Activated B cell treated with CpG ODN at 0.5 μM for 24 hours (primary cell): ENCODE results near the gene HNRNPA2B1. TPM values are rescaled to one million over a fixed set of nuclear protein-coding genes. Genes with fewer than 3 reads are reported as not detected.

Source experiments
- ATAC-seq: fragments of 200-7000 bp; cut with Tn5 transposase; one replicate; pipeline ENCODE4 v1.10.0; 2021; ENCODE audit warnings: low read depth, mild to moderate bottlenecking, moderate library complexity
- CTCF ChIA-PET: fragments of 350-600 bp; sonication (Branson Sonifier 250); formaldehyde crosslinking; loops from one replicate; lab custom pipeline; 2021; ENCODE audit warnings: antibody characterized with exemption; lab: Charles Lee
- POLR2A ChIA-PET: fragments of 350-600 bp; sonication (Branson Sonifier 250); formaldehyde crosslinking; loops from one replicate; lab custom pipeline; 2021; ENCODE audit warnings: antibody characterized with exemption; lab: Charles Lee
- DNase-seq: peaks from one replicate; pipeline ENCODE4 v3.0.0; 2022
- H3K27ac Mint-ChIP-seq: one replicate; pipeline ENCODE4 v1.8.0; 2020; ENCODE audit warnings: mixed read lengths
- H3K27me3 Mint-ChIP-seq: one replicate; pipeline ENCODE4 v1.8.0; 2021; ENCODE audit warnings: mixed read lengths
- H3K36me3 Mint-ChIP-seq: one replicate; pipeline ENCODE4 v1.8.0; 2021; ENCODE audit warnings: low read depth, mixed read lengths
- H3K4me1 Mint-ChIP-seq: one replicate; pipeline ENCODE4 v1.8.0; 2021; ENCODE audit warnings: mixed read lengths
- H3K4me3 Mint-ChIP-seq: one replicate; pipeline ENCODE4 v1.8.0; 2020; ENCODE audit warnings: mild to moderate bottlenecking, mixed read lengths
- H3K9me3 Mint-ChIP-seq: one replicate; pipeline ENCODE4 v1.8.0; 2020; ENCODE audit warnings: mixed read lengths
- intact Hi-C: fragments of 100-400 bp; cut with micrococcal nuclease; formaldehyde crosslinking; loops from one replicate; pipeline ENCODE4 v1.15.1; 2024
- total RNA-seq: library from RNA; stranded (reverse); gene quantifications from 2 replicates; pipeline ENCODE4 v1.2.3, GENCODE V29; 2022
- TF ChIP-seq, protein P1 (sequence below): fragments of 200-600 bp; IDR thresholded peaks from one replicate; pipeline ENCODE4 v1.8.0; 2022; ENCODE audit warnings: antibody characterized with exemption, mild to moderate bottlenecking

The HNRNPA2B1 gene
- total RNA-seq, 1 donor from 2014 or later: 634 TPM

DNA sequence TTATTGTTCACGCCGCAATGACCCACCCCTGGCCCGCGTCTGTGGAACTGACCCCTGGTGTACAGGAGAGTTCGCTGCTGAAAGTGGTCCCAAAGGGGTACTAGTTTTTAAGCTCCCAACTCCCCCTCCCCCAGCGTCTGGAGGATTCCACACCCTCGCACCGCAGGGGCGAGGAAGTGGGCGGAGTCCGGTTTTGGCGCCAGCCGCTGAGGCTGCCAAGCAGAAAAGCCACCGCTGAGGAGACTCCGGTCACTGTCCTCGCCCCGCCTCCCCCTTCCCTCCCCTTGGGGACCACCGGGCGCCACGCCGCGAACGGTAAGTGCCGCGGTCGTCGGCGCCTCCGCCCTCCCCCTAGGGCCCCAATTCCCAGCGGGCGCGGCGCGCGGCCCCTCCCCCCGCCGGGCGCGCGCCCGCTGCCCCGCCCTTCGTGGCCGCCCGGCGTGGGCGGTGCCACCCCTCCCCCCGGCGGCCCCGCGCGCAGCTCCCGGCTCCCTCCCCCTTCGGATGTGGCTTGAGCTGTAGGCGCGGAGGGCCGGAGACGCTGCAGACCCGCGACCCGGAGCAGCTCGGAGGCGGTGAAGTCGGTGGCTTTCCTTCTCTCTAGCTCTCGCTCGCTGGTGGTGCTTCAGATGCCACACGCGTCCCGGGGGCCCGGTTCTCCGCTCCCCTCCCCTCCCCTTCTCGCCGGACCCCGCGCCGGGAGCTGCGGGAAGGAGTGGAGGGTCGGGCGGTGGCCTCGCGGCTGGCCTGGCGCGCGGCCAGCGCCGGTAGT is 887 bp upstream of the HNRNPA2B1 start, which contains the start of gene CBX3:
TSS of gene CBX3 (plus strand) at position 499 of the 772 bp plus-strand sequence. CDS start 1,254 bp downstream, outside the sequence.
- Mint-ChIP-seq H3K4me1 (peaks cover 51% of the 10 kb centered on the region), H3K27me3 (no peaks in the 10 kb centered on the region)
- POLR2A ChIA-PET: interaction anchor here (0.6 to 6.5 kb wide), 27 partner anchors 9 to 307 kb away, joined by 3 to 110 read pairs (median 11); partner anchors contain the start of genes NFE2L3 and SNX10

DNA sequence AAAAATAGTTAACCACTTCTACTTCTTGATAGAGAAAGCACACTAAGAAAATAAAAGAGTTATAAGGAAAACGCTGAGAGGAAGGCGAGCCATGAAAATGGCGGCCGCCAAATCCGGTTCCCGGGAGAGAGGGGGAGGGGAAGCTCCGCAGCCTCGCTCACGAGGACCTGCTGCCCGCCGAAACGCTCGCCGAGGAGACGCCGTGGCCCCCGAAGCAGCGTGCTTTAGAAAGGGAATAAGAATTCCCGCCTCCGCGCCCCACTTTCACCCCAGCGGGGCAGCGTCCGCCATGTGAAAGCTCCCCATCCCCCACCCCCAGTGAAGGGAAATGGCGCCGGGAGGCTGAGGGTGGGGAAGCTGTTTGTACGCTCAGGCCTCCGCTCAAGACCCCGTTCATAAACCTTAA is 505 bp downstream of the HNRNPA2B1 start:
- H3K9me3 Mint-ChIP-seq: no peaks in the 10 kb centered on the region
- POLR2A ChIA-PET: interaction anchor here (0.6 to 6.5 kb wide), 39 partner anchors 8 to 1966 kb away, joined by 3 to 110 read pairs (median 6); partner anchors contain the start of genes CYCS, NFE2L3 and SNX10
- TF ChIP-seq, protein P1, sequence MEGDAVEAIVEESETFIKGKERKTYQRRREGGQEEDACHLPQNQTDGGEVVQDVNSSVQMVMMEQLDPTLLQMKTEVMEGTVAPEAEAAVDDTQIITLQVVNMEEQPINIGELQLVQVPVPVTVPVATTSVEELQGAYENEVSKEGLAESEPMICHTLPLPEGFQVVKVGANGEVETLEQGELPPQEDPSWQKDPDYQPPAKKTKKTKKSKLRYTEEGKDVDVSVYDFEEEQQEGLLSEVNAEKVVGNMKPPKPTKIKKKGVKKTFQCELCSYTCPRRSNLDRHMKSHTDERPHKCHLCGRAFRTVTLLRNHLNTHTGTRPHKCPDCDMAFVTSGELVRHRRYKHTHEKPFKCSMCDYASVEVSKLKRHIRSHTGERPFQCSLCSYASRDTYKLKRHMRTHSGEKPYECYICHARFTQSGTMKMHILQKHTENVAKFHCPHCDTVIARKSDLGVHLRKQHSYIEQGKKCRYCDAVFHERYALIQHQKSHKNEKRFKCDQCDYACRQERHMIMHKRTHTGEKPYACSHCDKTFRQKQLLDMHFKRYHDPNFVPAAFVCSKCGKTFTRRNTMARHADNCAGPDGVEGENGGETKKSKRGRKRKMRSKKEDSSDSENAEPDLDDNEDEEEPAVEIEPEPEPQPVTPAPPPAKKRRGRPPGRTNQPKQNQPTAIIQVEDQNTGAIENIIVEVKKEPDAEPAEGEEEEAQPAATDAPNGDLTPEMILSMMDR: no peak
- ATAC-seq (peak; percentile 12), DNase-seq (peak; percentile 72)
- peaks cover 68% of the 10 kb centered on the region for H3K36me3 Mint-ChIP-seq
- peaks cover 55% of the 10 kb centered on the region for H3K4me1 Mint-ChIP-seq
- intact Hi-C loops: loop anchor here (1.0 to 5.0 kb wide), 9 partner anchors 44 to 1953 kb away; partner anchors contain the start of genes NFE2L3 and SKAP2
- peak overlapping the region; percentile 99 for H3K4me3 Mint-ChIP-seq
- peak overlapping the region; percentile 100 for H3K27ac Mint-ChIP-seq
- H3K27me3 Mint-ChIP-seq: no peaks in the 10 kb centered on the region
- CTCF ChIA-PET: interaction anchor here (0.8 to 6.3 kb wide), 8 partner anchors 13 to 305 kb away, joined by 3 to 123 read pairs (median 9); no protein-coding TSS in a partner anchor

More for the DNA sequence above, 887 bp upstream of the HNRNPA2B1 start, which contains the start of gene CBX3:
- DNase-seq (peak; percentile 90), ATAC-seq (peak; percentile 45)
- CTCF ChIA-PET: interaction anchor here (0.8 to 5.1 kb wide), 8 partner anchors 15 to 308 kb away, joined by 3 to 34 read pairs (median 3); partner anchors contain the start of genes NFE2L3 and SNX10
- intact Hi-C loops: loop anchor here (1.0 to 5.0 kb wide), 8 partner anchors 9 to 1951 kb away; partner anchors contain the start of genes SNX10 and TAX1BP1
- H3K9me3 Mint-ChIP-seq: no peaks in the 10 kb centered on the region
- peaks cover 65% of the 10 kb centered on the region for H3K36me3 Mint-ChIP-seq
- H3K27ac Mint-ChIP-seq: peak within 1 kb of the TSS; percentile 100
- TF ChIP-seq, protein P1: no peak
- H3K4me3 Mint-ChIP-seq: peak within 1 kb of the TSS; percentile 99

DNA sequence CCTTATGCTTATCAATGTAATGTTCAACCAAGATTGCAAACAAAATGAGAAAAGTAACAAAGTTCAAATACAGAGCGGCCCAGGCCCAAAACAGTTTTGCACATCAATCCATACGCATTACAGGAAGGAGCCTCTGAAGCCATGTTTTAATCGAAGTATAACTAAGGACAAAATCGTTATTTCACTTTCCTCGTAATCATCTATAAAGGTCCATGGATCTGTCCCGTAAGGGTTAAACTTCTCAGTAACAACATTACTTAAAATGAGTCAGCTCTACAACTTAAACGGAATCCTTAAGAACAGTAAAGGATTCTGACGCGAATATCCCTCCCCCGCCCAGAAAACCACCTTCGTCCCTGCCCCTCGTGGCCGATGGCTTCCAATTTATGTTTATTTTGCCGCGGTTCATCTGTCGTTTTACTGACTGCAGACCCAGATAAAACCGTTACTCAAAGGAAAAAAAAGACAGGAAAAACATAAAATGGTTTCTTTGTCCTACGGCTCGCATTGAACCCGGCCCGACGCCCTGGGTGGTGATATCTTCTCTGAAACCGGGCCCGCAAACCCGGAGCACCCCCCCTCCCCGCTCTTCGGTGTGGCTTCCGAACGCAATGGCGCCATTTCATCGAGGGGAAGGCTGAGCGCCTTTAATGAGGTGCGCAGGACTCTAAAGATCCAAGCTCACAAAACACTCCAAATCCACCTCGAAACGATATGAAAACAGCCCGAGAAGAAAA is 1.1 kb downstream of the HNRNPA2B1 start:
- ATAC-seq (no peak), DNase-seq (peak; percentile 52)
- CTCF ChIA-PET: interaction anchor here (0.8 to 6.3 kb wide), 15 partner anchors 13 to 306 kb away, joined by 3 to 123 read pairs (median 9); partner anchors contain the start of gene NFE2L3
- TF ChIP-seq, protein P1: no peak
- Mint-ChIP-seq H3K27ac (peak overlapping the region; percentile 100), H3K4me3 (peak overlapping the region; percentile 99), H3K4me1 (peaks cover 54% of the 10 kb centered on the region), H3K9me3 (no peaks in the 10 kb centered on the region), H3K36me3 (peaks cover 70% of the 10 kb centered on the region), H3K27me3 (no peaks in the 10 kb centered on the region)
- intact Hi-C loops: loop anchor here (1.0 to 5.0 kb wide), 11 partner anchors 43 to 1953 kb away; partner anchors contain the start of genes NFE2L3 and SKAP2
- POLR2A ChIA-PET: interaction anchor here (0.6 to 6.5 kb wide), 42 partner anchors 7 to 1966 kb away, joined by 3 to 110 read pairs (median 6); partner anchors contain the start of genes CYCS, NFE2L3 and SNX10

DNA sequence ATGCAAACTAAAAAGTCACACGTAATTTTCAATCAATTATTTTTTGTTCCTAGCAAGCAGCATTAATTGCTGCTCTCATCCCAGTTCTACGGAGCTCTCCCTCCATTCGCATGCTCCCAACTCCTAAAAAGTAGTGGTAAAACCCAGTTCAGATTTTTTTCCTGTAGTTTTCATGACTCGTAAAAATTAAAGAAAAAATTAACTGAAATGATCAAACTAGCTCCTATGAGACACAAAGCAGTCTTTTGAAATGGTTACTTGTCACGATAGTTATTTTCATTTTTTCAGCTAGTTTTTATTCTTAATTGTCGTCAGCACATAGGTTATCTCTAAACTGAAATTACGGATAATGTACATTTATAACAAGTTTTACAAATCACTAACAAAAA is 1.8 kb downstream of the HNRNPA2B1 start:
- Mint-ChIP-seq H3K36me3 (peaks cover 73% of the 10 kb centered on the region), H3K27ac (peak overlapping the region; percentile 100), H3K4me3 (peak overlapping the region; percentile 99), H3K9me3 (no peaks in the 10 kb centered on the region), H3K27me3 (no peaks in the 10 kb centered on the region), H3K4me1 (peaks cover 54% of the 10 kb centered on the region)
- TF ChIP-seq, protein P1: no peak
- ChIA-PET POLR2A (interaction anchor here (0.7 to 6.5 kb wide), 19 partner anchors 10 to 304 kb away, joined by 3 to 110 read pairs (median 9); partner anchors contain the start of genes NFE2L3 and SNX10), CTCF (interaction anchor here (0.8 to 6.3 kb wide), 15 partner anchors 12 to 305 kb away, joined by 3 to 123 read pairs (median 9); partner anchors contain the start of gene NFE2L3)
- intact Hi-C loops: loop anchor here (1.0 to 5.0 kb wide), 4 partner anchors 98 to 964 kb away; no protein-coding TSS in a partner anchor
- ATAC-seq (no peak), DNase-seq (no peak)
